Liver (tissue), 9 donors: ENCODE measurements around the gene FAT1. TPM values are rescaled to one million over a fixed set of nuclear protein-coding genes. Genes with fewer than 3 reads are reported as not detected.

Source experiments
- DNase-seq: peaks from one replicate; pipeline ENCODE4 v3.0.0-alpha.2; 2017; ENCODE audit warnings: low spot score
- H3K27ac ChIP-seq, 2 donors: one replicate each; pipeline ENCODE4 v1.7.0; 2013; ENCODE audit warnings: inconsistent platforms in 2 of 2, low read length in 2 of 2, control low read depth in 1 of 2, low read depth in 1 of 2, mild to moderate bottlenecking in 1 of 2
- H3K27me3 ChIP-seq, 4 donors: one replicate each; pipeline versions ENCODE4 v1.6.1 to v1.7.0; 2013; ENCODE audit warnings: low read length in 3 of 4, inconsistent platforms in 1 of 4, mild to moderate bottlenecking in 1 of 4, moderate library complexity in 1 of 4; ENCODE audit not compliant: control insufficient read depth in 4 of 4, insufficient read depth in 4 of 4
- H3K36me3 ChIP-seq, 4 donors: one replicate each; pipeline versions ENCODE4 v1.6.1 to v1.7.0; 2013; ENCODE audit warnings: low read length in 3 of 4, mild to moderate bottlenecking in 3 of 4, low read depth in 1 of 4, moderate library complexity in 1 of 4; ENCODE audit not compliant: control insufficient read depth in 4 of 4, insufficient read depth in 3 of 4
- H3K4me1 ChIP-seq, 4 donors: one replicate each; pipeline versions ENCODE4 v1.6.1 to v1.7.0; 2013; ENCODE audit warnings: low read length in 3 of 4, mild to moderate bottlenecking in 3 of 4, moderate library complexity in 1 of 4; ENCODE audit not compliant: control insufficient read depth in 4 of 4, insufficient read depth in 4 of 4
- H3K4me3 ChIP-seq, 3 donors: one replicate each; pipeline versions ENCODE4 v1.6.1 to v1.7.0; 2013; ENCODE audit warnings: low read length in 3 of 3, control low read depth in 1 of 3, low read depth in 1 of 3, mild to moderate bottlenecking in 1 of 3
- H3K9ac ChIP-seq, 2 donors: one replicate each; pipeline ENCODE4 v1.7.0; 2013; ENCODE audit warnings: low read length in 2 of 2, mild to moderate bottlenecking in 2 of 2, moderate library complexity in 2 of 2, control low read depth in 1 of 2, low read depth in 1 of 2
- H3K9me3 ChIP-seq, 4 donors: one replicate each; pipeline versions ENCODE4 v1.6.1 to v1.7.0; 2013; ENCODE audit warnings: low read length in 3 of 4; ENCODE audit not compliant: control insufficient read depth in 4 of 4
- CTCF ChIP-seq: fragments of 150-350 bp; IDR thresholded peaks from 2 replicates; pipeline ENCODE4 v1.5.1; 2017; ENCODE audit warnings: improper control_type of control experiment, low read depth, low read length; ENCODE audit not compliant: missing input control
- EGR1 ChIP-seq, 2 donors: IDR thresholded peaks; 2 replicates each; pipeline ENCODE4 v1.6.1; 2016 to 2018; ENCODE audit warnings: antibody characterized with exemption in 2 of 2, low read depth in 2 of 2
- FOXA1 ChIP-seq: IDR thresholded peaks from 2 replicates; pipeline ENCODE4 v1.6.1; 2016; ENCODE audit warnings: antibody characterized with exemption
- FOXA2 ChIP-seq: IDR thresholded peaks from 2 replicates; pipeline ENCODE4 v1.6.1; 2016; ENCODE audit warnings: antibody characterized with exemption
- GABPA ChIP-seq, 2 donors: IDR thresholded peaks in 1 of 2; conservative IDR thresholded peaks in 1 of 2; 2 replicates each; pipeline ENCODE4 v1.6.1; 2016; ENCODE audit warnings: antibody characterized with exemption in 2 of 2, mild to moderate bottlenecking in 1 of 2, moderate library complexity in 1 of 2
- HNF4A ChIP-seq, 2 donors: conservative IDR thresholded peaks; 2 replicates each; pipeline ENCODE4 v1.6.1; 2016; ENCODE audit warnings: antibody characterized with exemption in 2 of 2, mild to moderate bottlenecking in 2 of 2
- HNF4G ChIP-seq: IDR thresholded peaks from 2 replicates; pipeline ENCODE4 v1.6.1; 2016; ENCODE audit warnings: antibody characterized with exemption
- JUND ChIP-seq, 2 donors: IDR thresholded peaks; 2 replicates each; pipeline ENCODE4 v1.6.1; 2016; ENCODE audit warnings: antibody characterized with exemption in 2 of 2
- MAX ChIP-seq: IDR thresholded peaks from 2 replicates; pipeline ENCODE4 v1.6.1; 2016; ENCODE audit warnings: antibody characterized with exemption
- NR2F2 ChIP-seq: IDR thresholded peaks from 2 replicates; pipeline ENCODE4 v1.6.1; 2016; ENCODE audit warnings: antibody characterized with exemption
- RAD21 ChIP-seq, 2 donors: IDR thresholded peaks; 2 replicates each; pipeline ENCODE4 v1.6.1; 2016; ENCODE audit warnings: antibody characterized with exemption in 2 of 2, mild to moderate bottlenecking in 2 of 2
- RXRA ChIP-seq, 2 donors: IDR thresholded peaks; 2 replicates each; pipeline ENCODE4 v1.6.1; 2017 to 2018; ENCODE audit warnings: antibody characterized with exemption in 2 of 2, mild to moderate bottlenecking in 1 of 2
- TAF1 ChIP-seq: conservative IDR thresholded peaks from 2 replicates; pipeline ENCODE4 v1.6.1; 2016; ENCODE audit warnings: antibody characterized with exemption, mild to moderate bottlenecking
- YY1 ChIP-seq: IDR thresholded peaks from 2 replicates; pipeline ENCODE4 v1.6.1; 2016; ENCODE audit warnings: antibody characterized with exemption, mild to moderate bottlenecking
- ZBTB33 ChIP-seq: IDR thresholded peaks from 2 replicates; pipeline ENCODE4 v1.6.1; 2016; ENCODE audit warnings: antibody characterized with exemption
- WGBS: extraction: QIAGEN DNeasy Blood & Tissue Kit; methylation state at CpG from one replicate; pipeline ENCODE4 v1.1.7; 2013; 5-methylcytosine and 5-hydroxymethylcytosine counted together
- polyA plus RNA-seq, 2 donors: library from polyadenylated mRNA; stranded (reverse) in 1 of 2; unstranded in 1 of 2; fragments of 200-250 nt in 1 of 2; fragments of >200 nt in 1 of 2; fragmentation: Nextera tagmentation in 1 of 2; extraction: Ambion mirVana in 1 of 2; gene quantifications; one replicate each; pipeline versions ENCODE4 v1.2.1 to v1.2.3, GENCODE V29; 2013 to 2015
- total RNA-seq, 2 donors: library from RNA; depleted of rRNA; stranded (reverse); fragments of >200 nt; gene quantifications; one replicate each; pipeline ENCODE4 v1.2.3, GENCODE V29; 2014
- TF ChIP-seq, protein P1 (sequence below): IDR thresholded peaks from 2 replicates; pipeline ENCODE4 v1.6.1; 2016; ENCODE audit warnings: antibody characterized with exemption, mild to moderate bottlenecking
- donor health status: healthy.
- donor health status: healthy.
- donor health status: healthy.
- donor health status: healthy.
- donor health status: healthy.

FAT1 gene
- total and polyA plus RNA-seq, 4 donors: 10.0 to 48.0 (median 30.0) TPM

GRCh38 chr4:186580669-186581068 is 143.0 kb downstream of the FAT1 start:
- no peak for DNase-seq
- Histone ChIP-seq H3K9me3 (no peaks in the 10 kb centered on the region), H3K9ac (no peak overlapping the region), H3K4me1 (no peaks in the 10 kb centered on the region), H3K36me3 (no peaks in the 10 kb centered on the region), H3K27ac (no peak overlapping the region), H3K4me3 (no peak overlapping the region), H3K27me3 (no peaks in the 10 kb centered on the region)
- TF ChIP-seq MAX: no peak
- no peak for TF ChIP-seq RXRA (IDR thresholded peaks at IDR 0.05)
- TF ChIP-seq NR2F2: no peak
- TF ChIP-seq, protein P1, sequence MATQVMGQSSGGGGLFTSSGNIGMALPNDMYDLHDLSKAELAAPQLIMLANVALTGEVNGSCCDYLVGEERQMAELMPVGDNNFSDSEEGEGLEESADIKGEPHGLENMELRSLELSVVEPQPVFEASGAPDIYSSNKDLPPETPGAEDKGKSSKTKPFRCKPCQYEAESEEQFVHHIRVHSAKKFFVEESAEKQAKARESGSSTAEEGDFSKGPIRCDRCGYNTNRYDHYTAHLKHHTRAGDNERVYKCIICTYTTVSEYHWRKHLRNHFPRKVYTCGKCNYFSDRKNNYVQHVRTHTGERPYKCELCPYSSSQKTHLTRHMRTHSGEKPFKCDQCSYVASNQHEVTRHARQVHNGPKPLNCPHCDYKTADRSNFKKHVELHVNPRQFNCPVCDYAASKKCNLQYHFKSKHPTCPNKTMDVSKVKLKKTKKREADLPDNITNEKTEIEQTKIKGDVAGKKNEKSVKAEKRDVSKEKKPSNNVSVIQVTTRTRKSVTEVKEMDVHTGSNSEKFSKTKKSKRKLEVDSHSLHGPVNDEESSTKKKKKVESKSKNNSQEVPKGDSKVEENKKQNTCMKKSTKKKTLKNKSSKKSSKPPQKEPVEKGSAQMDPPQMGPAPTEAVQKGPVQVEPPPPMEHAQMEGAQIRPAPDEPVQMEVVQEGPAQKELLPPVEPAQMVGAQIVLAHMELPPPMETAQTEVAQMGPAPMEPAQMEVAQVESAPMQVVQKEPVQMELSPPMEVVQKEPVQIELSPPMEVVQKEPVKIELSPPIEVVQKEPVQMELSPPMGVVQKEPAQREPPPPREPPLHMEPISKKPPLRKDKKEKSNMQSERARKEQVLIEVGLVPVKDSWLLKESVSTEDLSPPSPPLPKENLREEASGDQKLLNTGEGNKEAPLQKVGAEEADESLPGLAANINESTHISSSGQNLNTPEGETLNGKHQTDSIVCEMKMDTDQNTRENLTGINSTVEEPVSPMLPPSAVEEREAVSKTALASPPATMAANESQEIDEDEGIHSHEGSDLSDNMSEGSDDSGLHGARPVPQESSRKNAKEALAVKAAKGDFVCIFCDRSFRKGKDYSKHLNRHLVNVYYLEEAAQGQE: no peak
- no peak for TF ChIP-seq ZBTB33
- TF ChIP-seq FOXA1: no peak
- no peak for TF ChIP-seq RAD21 (IDR thresholded peaks at IDR 0.05)
- TF ChIP-seq EGR1 (IDR thresholded peaks at IDR 0.05; ENCODE audit: low read depth in 2 of 2): no peak
- no peak for TF ChIP-seq JUND (IDR thresholded peaks at IDR 0.05)
- no peak for TF ChIP-seq YY1
- TF ChIP-seq GABPA (IDR thresholded peaks at IDR 0.05 in 1 of 2, conservative IDR thresholded peaks at IDR 0.05 in 1 of 2): no peak
- TF ChIP-seq HNF4A (conservative IDR thresholded peaks at IDR 0.05): no peak
- no peak for TF ChIP-seq FOXA2
- TF ChIP-seq TAF1: no peak
- TF ChIP-seq CTCF: no peak
- no peak for TF ChIP-seq HNF4G
- 88% methylated on average over 1 of the region's 1 CpG for WGBS

DNA sequence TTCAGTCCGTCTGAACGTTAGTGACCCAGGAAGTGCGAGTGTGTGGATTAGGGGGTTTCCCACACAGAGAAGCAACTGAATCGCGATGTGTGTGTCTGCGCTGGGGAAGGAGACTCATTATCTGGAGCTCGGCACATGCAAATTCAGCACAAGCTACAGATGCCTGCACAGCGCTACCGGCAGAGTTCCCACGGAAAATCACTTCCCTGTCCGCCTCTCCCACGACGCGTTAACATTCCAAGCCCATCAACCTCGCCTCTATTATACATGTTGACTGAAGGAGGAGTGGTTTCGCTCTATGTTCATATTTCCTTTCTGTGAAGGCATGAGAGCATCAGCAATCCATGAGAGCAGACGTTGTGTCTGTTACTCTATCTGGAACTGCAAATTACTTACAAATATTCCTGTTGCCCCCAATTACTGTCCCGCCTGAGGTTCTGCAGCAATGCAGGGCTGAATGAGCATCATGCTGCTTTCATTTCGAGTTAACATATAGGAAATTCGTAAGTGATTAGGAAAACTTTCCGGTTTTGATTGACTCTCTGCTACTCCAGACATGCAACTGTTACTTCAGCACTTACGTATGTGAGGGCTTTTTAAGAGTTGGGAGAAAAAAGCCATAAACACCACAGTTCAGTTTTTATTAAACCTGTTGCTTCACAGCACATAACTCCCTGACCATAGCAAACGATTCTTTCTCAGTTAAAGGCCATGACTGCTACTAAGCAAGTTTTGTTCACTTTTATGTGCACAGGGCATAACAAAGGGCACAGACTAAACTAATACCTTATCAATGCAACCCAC is 153.3 kb downstream of the FAT1 start:
- H3K9ac ChIP-seq: no peak overlapping the region
- no peaks in the 10 kb centered on the region for H3K9me3 ChIP-seq
- TF ChIP-seq YY1 (no peak), FOXA2 (no peak), TAF1 (no peak), GABPA (IDR thresholded peaks at IDR 0.05 in 1 of 2, conservative IDR thresholded peaks at IDR 0.05 in 1 of 2) (no peak)
- no peak for DNase-seq
- no peak overlapping the region for H3K27ac ChIP-seq
- 56% methylated on average over 23 of the region's 23 CpGs for WGBS
- H3K36me3 ChIP-seq: no peaks in the 10 kb centered on the region
- no peak overlapping the region for H3K4me3 ChIP-seq
- no peaks in the 10 kb centered on the region for H3K4me1 ChIP-seq
- no peaks in the 10 kb centered on the region for H3K27me3 ChIP-seq
